HG02884 (cell line): ENCODE data around the gene NUP107.

Experiments
- ATAC-seq: cut with Tn5 transposase; IDR thresholded peaks from one replicate; pipeline ENCODE4 v1.9.1; 2021; ENCODE audit warnings: mild to moderate bottlenecking, moderate library complexity; ENCODE audit not compliant: unreplicated experiment

The NUP107 gene

GRCh38 chr12:68772714-68773113 lies 85.9 kb downstream of the NUP107 start:
- ATAC-seq: no peak

GRCh38 chr12:68773582-68773981 lies 86.8 kb downstream of the NUP107 start:
- ATAC-seq: no peak

DNA sequence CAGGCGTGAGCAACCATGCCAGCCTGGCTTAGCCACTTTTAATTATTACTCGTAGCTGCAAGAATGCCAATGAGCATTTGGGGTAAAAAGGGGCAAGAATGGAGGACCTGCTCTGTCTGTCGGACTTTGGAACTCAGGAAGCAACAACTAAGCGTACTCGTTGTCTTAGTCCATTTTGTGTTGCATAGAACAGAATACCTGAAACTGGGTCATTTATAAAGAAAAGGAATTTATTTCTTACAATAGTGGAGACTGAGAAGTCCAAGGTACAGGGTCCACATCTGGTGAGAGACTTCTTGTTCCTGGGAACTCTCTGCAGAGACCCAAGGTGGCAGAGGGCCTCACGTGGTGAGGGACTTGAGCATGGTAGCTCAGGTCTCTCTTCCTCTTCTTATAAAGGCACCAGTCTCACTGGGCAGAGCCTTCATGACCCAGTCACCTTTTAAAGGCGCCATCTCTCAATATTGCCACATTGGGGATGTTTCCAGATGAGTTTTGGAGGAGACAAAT lies 88.4 kb downstream of the NUP107 start:
- no peak for ATAC-seq

DNA sequence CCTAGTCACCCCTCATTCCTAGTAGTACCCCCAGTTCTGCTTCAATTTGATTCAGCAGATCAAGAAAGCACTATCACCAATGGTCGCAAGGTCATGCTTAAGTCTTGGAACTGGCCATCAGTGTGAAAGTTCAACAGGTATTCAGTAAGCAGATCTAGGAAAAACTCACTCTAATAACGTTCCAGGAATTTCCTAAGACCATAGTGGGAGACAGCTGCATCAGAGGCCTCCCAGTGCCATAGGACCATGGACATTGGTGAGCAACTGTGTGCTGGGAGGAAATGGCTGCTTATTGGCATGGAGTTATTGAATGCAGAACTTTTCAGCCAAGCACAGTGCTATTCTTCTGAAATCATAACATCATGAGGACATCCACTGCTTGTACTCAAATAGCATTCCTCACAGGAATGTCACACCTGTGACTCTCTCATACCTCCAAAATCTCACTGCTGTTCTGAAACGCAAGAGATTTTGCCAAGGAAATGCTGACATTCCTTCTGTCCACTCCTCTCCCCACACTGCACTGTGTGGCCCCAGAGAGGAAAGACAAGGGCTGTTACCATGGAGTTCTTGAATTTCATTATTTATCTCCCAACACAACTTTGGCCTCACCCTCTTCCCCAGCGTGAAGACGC lies 90.3 kb downstream of the NUP107 start:
- no peak for ATAC-seq

DNA sequence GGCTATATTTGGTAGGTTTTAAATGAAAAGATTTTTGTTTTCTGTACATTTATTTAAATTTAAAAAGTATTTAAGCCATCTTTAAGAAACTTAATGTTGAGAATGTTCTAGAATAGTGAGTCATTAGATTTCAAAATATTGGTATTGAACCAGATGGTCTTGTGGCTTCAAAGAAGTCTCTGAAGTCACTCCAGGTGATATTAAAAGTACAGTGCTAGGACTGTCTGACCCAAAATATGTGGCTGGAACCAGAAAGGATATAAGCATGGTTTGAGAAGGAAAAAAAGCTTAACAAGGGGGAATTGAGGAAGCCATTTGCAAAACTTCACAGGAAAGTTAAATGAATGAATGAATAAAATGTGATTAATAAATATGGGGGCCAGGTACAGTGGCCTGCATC lies 92.5 kb downstream of the NUP107 start:
- no peak for ATAC-seq

GRCh38 chr12:68780731-68781130 lies 94.0 kb downstream of the NUP107 start:
- ATAC-seq: no peak

DNA sequence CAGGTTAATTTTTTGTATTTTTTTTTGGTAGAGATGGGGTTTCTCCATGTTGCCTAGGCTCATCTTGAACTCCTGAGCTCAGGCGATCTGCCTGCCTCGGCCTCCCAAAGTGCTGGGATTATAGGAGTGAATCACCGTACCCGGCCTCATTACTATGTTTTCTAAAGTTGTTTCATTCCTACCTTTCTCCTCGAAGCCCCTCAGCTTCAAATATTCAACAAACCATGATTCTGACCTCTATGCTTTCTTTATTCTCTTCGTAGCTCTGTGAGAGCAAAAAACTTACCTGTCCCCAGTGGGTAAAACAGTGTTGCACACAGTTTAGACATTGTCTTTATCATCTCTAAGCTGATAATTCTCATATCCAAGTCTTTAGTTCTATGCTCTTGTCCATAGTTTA lies 95.0 kb downstream of the NUP107 start:
- no peak for ATAC-seq

DNA sequence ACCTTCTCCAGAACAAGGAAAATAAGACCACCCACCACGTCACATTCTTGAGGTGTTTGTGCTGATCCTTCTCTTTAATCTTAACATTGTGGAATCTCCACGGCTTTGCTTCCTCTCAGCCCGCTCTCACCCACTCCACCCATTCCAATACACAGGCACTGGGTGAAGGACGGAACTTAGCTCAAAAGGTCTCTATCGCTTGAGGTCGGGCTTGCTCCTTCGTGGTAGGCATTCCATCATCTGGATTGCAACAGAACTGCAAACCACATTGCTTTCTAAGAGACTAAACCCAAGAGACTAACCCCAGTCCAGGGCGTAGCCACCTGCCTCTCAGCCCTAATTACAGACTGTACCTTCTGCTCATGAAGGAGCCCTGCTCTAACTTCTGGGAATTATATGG lies 97.2 kb downstream of the NUP107 start:
- no peak for ATAC-seq

DNA sequence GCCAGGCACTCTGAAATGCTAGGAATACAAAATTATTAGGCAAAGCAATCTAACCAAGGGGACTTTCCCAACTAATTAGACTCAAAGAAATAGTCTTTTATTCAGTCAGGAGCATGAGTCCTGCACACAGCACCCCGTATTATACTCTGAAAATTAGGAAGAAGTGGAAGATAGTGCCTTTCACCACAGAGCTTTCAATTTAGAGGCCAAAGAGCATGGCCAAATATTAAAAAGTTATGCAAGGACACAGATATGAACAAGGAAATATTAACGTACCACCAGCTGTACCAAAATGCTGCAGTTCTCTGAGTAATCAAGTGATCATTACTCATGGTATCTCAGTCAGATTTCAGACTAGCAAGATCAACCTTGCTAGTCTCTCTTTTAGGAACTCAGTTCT lies 98.6 kb downstream of the NUP107 start:
- no peak for ATAC-seq

DNA sequence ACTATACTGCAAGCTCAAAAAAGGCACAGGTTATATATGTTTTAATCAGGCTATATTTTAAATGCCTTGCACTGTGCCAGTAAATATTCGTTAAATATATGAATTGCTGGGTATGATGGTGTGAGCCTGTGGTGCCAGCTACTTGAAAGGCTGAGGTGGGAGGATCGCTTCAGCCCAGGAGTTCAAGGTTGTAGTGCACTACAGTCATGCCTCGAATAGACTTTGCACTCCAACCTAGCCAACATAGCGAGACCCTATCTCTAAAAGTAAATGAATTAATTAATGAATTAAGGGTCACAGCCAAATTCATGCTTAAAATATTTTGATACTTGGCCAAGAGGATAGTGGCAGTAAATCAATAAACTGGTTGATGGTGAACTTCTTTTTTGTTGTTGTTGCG lies 99.0 kb downstream of the NUP107 start:
- ATAC-seq: no peak

DNA sequence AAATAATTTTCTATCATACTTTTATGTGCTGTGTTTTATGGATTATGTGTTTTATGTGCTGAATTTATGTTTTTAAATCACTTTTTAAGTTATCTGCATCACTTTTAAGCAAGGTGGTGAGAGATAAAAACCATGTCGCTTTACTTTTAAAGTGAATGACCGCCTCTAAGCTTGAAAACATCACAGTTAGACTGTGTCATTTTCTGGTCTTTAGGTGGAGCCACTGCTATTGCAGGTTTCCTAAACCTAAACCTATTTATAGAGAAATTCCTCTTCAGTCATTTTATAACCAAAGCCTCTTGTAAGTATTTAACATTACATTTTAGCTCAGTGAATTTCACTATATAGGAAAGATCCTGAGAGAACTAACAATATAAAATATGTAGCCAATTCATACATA lies 100.2 kb downstream of the NUP107 start:
- ATAC-seq: no peak

GRCh38 chr12:68788554-68789143 lies 101.9 kb downstream of the NUP107 start:
- ATAC-seq: no peak

DNA sequence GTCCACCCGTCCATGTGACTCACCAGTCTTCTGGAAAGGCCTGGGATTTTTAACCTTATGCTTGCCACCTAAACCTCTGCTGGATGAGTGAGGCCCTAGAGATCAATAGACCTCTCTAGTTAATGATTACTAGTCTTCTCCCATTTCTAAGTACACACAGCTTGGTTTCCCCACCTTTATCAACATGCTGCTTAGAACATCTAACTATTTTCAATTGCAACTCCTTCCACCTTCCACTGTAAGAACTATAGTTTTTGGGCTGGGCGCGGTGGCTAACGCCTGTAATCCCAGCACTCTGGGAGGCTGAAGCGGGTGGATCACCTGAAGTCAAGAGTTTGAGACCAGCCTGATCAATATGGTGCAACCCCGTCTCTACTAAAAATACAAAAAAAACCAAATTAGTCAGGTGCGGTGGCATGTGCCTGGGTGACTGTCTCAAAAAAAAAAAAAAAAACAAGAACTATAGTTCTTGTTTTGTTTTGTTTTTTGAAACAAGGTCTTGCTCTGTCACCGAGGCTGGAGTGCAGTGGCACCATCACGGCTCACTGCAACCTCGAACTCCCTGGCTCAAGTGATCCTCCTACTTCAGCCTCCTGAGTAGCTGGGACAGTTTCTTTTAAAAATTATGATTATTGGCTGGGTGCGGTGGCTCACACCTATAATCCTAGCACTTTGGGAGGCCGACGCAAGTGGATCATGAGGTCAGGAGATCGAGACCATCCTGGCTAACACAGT lies 102.5 kb downstream of the NUP107 start:
- ATAC-seq: no peak

GRCh38 chr12:68790081-68790951 lies 103.5 kb downstream of the NUP107 start:
- ATAC-seq: no peak

DNA sequence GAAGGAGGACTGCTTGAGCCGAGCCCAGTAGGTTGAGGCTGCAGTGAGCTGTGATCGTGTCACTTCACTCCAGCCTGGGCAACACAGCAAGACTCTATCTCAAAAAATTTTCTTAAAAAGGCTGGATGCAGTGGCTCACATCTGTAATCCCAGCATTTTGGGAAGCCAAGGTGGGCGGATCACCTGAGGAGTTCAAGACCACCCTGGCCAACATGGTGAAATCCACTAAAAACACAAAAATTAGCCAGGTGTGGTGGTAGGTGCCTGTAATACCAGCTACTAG lies 104.1 kb downstream of the NUP107 start:
- ATAC-seq: no peak

DNA sequence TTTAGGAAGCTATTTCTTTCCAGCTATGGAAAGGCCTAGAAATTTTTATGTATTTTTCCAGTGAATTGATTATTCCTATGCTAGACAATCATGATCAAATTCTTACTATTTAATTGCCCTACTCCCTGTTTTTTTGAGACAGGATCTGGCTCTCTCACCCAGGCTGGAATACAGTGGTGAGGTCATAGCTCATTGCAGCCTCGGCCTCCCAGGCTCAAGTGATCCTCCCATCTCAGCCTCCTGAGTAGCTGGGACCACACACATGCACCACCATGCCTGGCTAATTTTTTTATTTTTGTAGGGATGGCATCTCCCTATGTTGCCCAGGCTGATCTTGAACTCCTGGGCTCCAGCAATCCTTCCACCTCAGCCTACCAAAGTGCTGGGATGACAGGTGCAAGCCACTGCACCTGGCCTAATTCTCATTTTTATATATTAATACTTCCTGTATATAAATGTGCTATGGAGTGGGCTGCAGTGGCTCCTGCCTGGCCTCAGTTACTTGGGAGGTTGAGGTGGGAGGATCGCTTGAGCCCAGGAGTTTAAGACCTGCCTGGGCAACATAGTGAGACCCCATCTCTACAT lies 105.2 kb downstream of the NUP107 start:
- no peak for ATAC-seq

DNA sequence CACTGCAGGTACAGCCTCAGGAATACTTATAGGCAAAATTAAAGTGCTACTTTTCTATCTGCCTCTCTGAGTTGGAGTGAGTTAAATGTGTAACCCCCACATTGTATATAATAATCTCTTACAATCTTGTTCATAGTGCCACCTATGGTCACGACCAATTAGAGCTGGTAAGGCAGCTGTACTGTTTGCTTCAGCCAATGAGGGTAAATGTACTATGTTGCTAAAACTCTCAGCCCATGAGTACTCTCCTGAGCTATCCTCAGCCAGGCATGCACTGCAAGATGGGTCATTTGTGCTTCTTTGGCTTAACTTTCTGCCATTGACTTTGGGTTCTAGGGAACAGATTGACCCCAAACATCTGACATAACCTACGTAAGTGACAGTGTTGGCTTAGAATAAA lies 106.2 kb downstream of the NUP107 start:
- peak; percentile 83 for ATAC-seq

DNA sequence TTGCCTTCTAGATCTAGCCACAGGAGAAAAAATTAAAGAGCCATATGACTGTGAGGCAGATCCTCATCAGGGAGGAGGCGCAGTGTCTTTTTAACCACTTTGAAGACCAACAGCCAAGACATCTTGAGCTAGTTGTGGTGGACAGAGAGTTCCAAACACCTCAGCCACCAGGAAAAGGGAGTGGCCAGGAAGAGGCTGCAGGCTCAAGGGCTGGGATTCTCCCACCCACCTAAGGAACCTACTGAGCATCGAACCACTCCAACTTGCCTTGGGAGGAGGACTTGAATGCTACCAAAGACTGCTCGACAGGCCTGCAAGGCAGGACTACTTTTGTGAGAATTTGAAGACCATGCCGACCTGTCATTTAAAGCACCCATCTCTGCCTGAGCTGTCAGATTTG lies 106.7 kb downstream of the NUP107 start:
- ATAC-seq: no peak

DNA sequence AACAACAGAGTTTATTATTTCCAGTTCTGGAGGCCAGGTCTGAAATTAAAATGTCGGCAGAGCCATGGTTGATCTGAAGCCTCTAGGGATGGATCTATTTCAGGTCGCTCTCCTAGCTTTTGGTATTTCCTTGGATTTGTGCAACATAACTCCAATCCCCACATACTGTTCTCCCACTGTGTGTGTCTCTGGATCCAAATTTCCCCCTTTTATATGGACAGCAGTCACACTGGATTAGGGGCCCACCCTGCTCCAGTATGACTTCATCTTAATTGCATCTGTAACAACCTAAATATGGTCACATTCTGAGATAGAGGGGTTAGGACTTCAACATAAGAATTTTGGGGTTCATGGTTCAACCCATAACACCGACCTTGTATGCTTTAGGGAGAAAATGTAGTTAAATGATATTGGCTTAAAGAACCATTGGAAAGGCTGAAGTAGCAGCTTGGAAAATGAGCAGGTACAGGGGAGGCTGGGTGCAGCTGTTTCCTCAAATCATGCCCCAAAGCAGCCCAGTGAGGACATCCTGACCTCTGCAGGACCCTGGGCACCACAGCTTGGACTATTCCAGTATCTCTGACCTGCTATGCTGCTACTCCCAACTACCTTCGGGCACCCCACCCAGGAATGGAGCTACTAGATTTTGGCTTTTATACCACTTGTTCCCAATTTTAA lies 107.3 kb downstream of the NUP107 start:
- no peak for ATAC-seq

GRCh38 chr12:68794653-68795251 lies 108.0 kb downstream of the NUP107 start:
- no peak for ATAC-seq
